Endothelial cell of umbilical vein (primary cell): ENCODE measurements around the gene FAM32A. TPM values are rescaled to one million over a fixed set of nuclear protein-coding genes. Genes with fewer than 3 reads are reported as not detected.

ENCODE experiments used
- BruUV-seq: library from RNA; stranded (reverse); fragments of 400-500 nt; replicated peaks from 2 replicates; lab custom pipeline; 2021; lab: Mats Ljungman, UMichigan
- CTCF ChIA-PET: fragments of 300-600, 350-600 bp; sonication (Branson Sonifier 250); formaldehyde crosslinking; loops from one replicate; lab custom pipeline; 2021; ENCODE audit warnings: antibody characterized with exemption, inconsistent platforms; lab: Charles Lee
- POLR2A ChIA-PET: fragments of 300-600, 350-600 bp; sonication (Branson Sonifier 250); formaldehyde crosslinking; loops from one replicate; lab custom pipeline; 2021; ENCODE audit warnings: antibody characterized with exemption, inconsistent platforms; lab: Charles Lee
- DNase-seq: peaks from one replicate; pipeline ENCODE4 v3.0.0-alpha.2; 2011; ENCODE audit warnings: low read depth, low spot score
- FAIRE-seq: peaks from 2 replicates; lab custom pipeline; 2011; peaks lifted over from hg19 to GRCh38; lab: Jason Lieb, UNC
- H2AFZ ChIP-seq: 2 replicates; pipeline ENCODE4 v1.6.0; 2012; ENCODE audit warnings: low read depth, low read length, control low read depth, inconsistent platforms
- H3K27ac ChIP-seq: 2 replicates; pipeline ENCODE4 v1.5.1; 2011; ENCODE audit warnings: low read depth, mild to moderate bottlenecking, control low read depth, low read length, moderate library complexity; ENCODE audit not compliant: insufficient read depth
- H3K27me3 ChIP-seq, 2 experiments: 2 replicates each; pipeline versions ENCODE4 v1.6.0 to v1.6.1; 2011; ENCODE audit warnings: low read length in 2 of 2, mixed read lengths in 1 of 2; ENCODE audit not compliant: control insufficient read depth in 2 of 2, insufficient read depth in 2 of 2
- H3K36me3 ChIP-seq, 2 experiments: 2 replicates in 1 of 2; 3 replicates in 1 of 2; pipeline ENCODE4 v1.5.1; 2011; ENCODE audit warnings: low read length in 2 of 2, mild to moderate bottlenecking in 1 of 2, moderate library complexity in 1 of 2; ENCODE audit not compliant: control insufficient read depth in 2 of 2, insufficient read depth in 2 of 2; ENCODE audit errors: extremely low read depth in 1 of 2
- H3K4me1 ChIP-seq: 3 replicates; pipeline ENCODE4 v1.5.1; 2011; ENCODE audit warnings: mild to moderate bottlenecking, low read length; ENCODE audit not compliant: control insufficient read depth, insufficient read depth; ENCODE audit errors: extremely low read depth
- H3K4me2 ChIP-seq: 2 replicates; pipeline ENCODE4 v1.6.1; 2011; ENCODE audit warnings: low read length, control low read depth, mixed read lengths; ENCODE audit not compliant: insufficient read depth
- H3K4me3 ChIP-seq, 3 experiments: fragments of 200-600 bp in 1 of 3; sonication (generic), shearing (Covaris generic) in 1 of 3; replicated peaks in 1 of 3; 2 replicates each; pipeline ENCODE4 v1.5.1; 2011 to 2016; ENCODE audit warnings: control low read depth in 3 of 3, low read length in 3 of 3, mild to moderate bottlenecking in 2 of 3, inconsistent platforms in 1 of 3, low read depth in 1 of 3, moderate library complexity in 1 of 3; ENCODE audit not compliant: insufficient read depth in 1 of 3
- H3K79me2 ChIP-seq: 2 replicates; pipeline ENCODE4 v1.6.0; 2012; ENCODE audit warnings: low read length, inconsistent platforms; ENCODE audit not compliant: control insufficient read depth, insufficient read depth
- H3K9ac ChIP-seq: replicated peaks from 2 replicates; pipeline ENCODE3; 2011; ENCODE audit warnings: low read length, control low read depth; ENCODE audit not compliant: insufficient read depth; ENCODE audit errors: extremely low read depth
- H3K9me1 ChIP-seq: replicated peaks from 3 replicates; pipeline ENCODE4 v1.6.0; 2011; ENCODE audit warnings: mild to moderate bottlenecking, low read length; ENCODE audit not compliant: control insufficient read depth, insufficient read depth; ENCODE audit errors: extremely low read depth
- H3K9me3 ChIP-seq: replicated peaks from 2 replicates; pipeline ENCODE4 v1.5.1; 2012; ENCODE audit warnings: low read length, inconsistent platforms; ENCODE audit not compliant: control insufficient read depth, insufficient read depth
- H4K20me1 ChIP-seq: replicated peaks from 2 replicates; pipeline ENCODE3; 2011; ENCODE audit warnings: mild to moderate bottlenecking, low read length; ENCODE audit not compliant: control insufficient read depth, insufficient read depth; ENCODE audit errors: extremely low read depth
- CTCF ChIP-seq, 2 donors: IDR thresholded peaks; 1 replicate in 1 of 2; 2 replicates in 1 of 2; pipeline ENCODE4 v1.5.1; 2011; ENCODE audit warnings: low read length in 2 of 2, mild to moderate bottlenecking in 2 of 2, moderate library complexity in 2 of 2, control low read depth in 1 of 2, inconsistent platforms in 1 of 2, low read depth in 1 of 2; ENCODE audit not compliant: insufficient read depth in 1 of 2; ENCODE audit errors: extremely low read depth in 1 of 2
- EZH2 ChIP-seq: IDR thresholded peaks from 2 replicates; pipeline ENCODE4 v1.6.1; 2012; ENCODE audit warnings: borderline replicate concordance, low read depth, mild to moderate bottlenecking, moderate library complexity, low read length, inconsistent platforms; ENCODE audit not compliant: severe bottlenecking
- FOS ChIP-seq: IDR thresholded peaks from 2 replicates; pipeline ENCODE4 v1.6.1; 2011; ENCODE audit warnings: mild to moderate bottlenecking, low read length, moderate library complexity, borderline replicate concordance; ENCODE audit not compliant: insufficient read depth
- GATA2 ChIP-seq: IDR thresholded peaks from 2 replicates; pipeline ENCODE4 v1.7.0; 2011; ENCODE audit warnings: low read depth, mild to moderate bottlenecking, moderate library complexity, mixed read lengths, low read length; ENCODE audit not compliant: insufficient read length, insufficient read depth
- JUN ChIP-seq: IDR thresholded peaks from 2 replicates; pipeline ENCODE4 v1.6.1; 2011; ENCODE audit warnings: borderline replicate concordance, low read depth; ENCODE audit not compliant: insufficient read length, insufficient read depth
- MAX ChIP-seq: IDR thresholded peaks from 2 replicates; pipeline ENCODE4 v1.6.1; 2011; ENCODE audit not compliant: insufficient read depth, insufficient read length
- MYC ChIP-seq: IDR thresholded peaks from one replicate; pipeline ENCODE4 v1.6.1; 2011; ENCODE audit warnings: mild to moderate bottlenecking, low read depth, low read length
- POLR2A ChIP-seq: IDR thresholded peaks from 2 replicates; pipeline ENCODE4 v1.6.1; 2012; ENCODE audit warnings: low read depth, mild to moderate bottlenecking, control low read depth, low read length
- POLR2AphosphoS5 ChIP-seq: IDR thresholded peaks from 2 replicates; pipeline ENCODE4 v1.6.1; 2012; ENCODE audit warnings: low read depth, mild to moderate bottlenecking, control low read depth, low read length, moderate library complexity; ENCODE audit not compliant: insufficient read depth
- dilution Hi-C: fragments of 300-500 bp; cut with MboI; formaldehyde crosslinking; loops from one replicate; pipeline ENCODE4 v1.15.0; 2019; ENCODE audit warnings: low sequenced_read_pairs; ENCODE audit not compliant: extremely low pct_ligation_motif_present
- intact Hi-C: fragments of 100-400 bp; cut with micrococcal nuclease; formaldehyde crosslinking; loops from one replicate; pipeline ENCODE4 v1.10.0; 2022
- polyA plus RNA-seq, 4 experiments: library from polyadenylated mRNA; depleted of rRNA in 3 of 4; stranded (reverse) in 3 of 4; unstranded in 1 of 4; fragments of >200 nt; gene quantifications; 2 replicates each; pipeline versions ENCODE4 v1.2.1 to v1.2.3, GENCODE V29; 2011 to 2012; ENCODE audit warnings: missing spikeins in 1 of 4
- total RNA-seq: library from RNA; stranded (reverse); gene quantifications from 2 replicates; pipeline ENCODE4 v1.2.3, GENCODE V29; 2021

FAM32A gene
- total and polyA plus RNA-seq, 2 donors (not counting 3 experiments of a cell fraction or from before 2014, with no cell fraction given) = 82.8 to 130 TPM

- Histone ChIP-seq H3K36me3 (no peaks in the 10 kb centered on the region), H3K4me1 (no peaks in the 10 kb centered on the region), H3K4me2 (no peak within 1 kb of the TSS), H3K27ac (no peak within 1 kb of the TSS), H4K20me1 (no peaks in the 10 kb centered on the region), H2AFZ (no peak within 1 kb of the TSS), H3K79me2 (no peaks in the 10 kb centered on the region), H3K9ac (no peak within 1 kb of the TSS), H3K9me3 (no peaks in the 10 kb centered on the region), H3K9me1 (no peaks in the 10 kb centered on the region), H3K27me3 (peaks cover 0 to 2% of the 10 kb centered on the region in 2 experiments), H3K4me3 (no peak within 1 kb of the TSS)
- no peak for DNase-seq
- no TSS peak for BruUV-seq
- dilution Hi-C loops (no loop called here), intact Hi-C loops (no loop called here)
- ChIA-PET POLR2A (no interaction called here), CTCF (interaction anchor here (1.0 kb wide), 1 partner anchor 10 kb away, joined by 3 read pairs; no protein-coding TSS in a partner anchor)
- FAIRE-seq = no peak
- no peak for TF ChIP-seq CTCF (IDR thresholded peaks at IDR 0.05; ENCODE audit: extremely low read depth in 1 of 2, insufficient read depth in 1 of 2, low read depth in 1 of 2, low read length in 2 of 2)
- no peak for TF ChIP-seq JUN
- no peak for TF ChIP-seq GATA2
- TF ChIP-seq POLR2A = no peak
- TF ChIP-seq EZH2 = no peak
- no peak for TF ChIP-seq MYC
- TF ChIP-seq POLR2AphosphoS5 = no peak
- TF ChIP-seq MAX = no peak
- no peak for TF ChIP-seq FOS
Measured at GRCh38 chr19:16143399-16144215, 41.6 kb upstream of the FAM32A start, which contains the start of gene HSH2D. Gene HSH2D (plus strand): TSS chr19:16143685. CDS start chr19:16148751, 5,066 bp downstream.
